ENCODE measurements around the gene SMARCC1. TPM values are rescaled to one million over a fixed set of nuclear protein-coding genes. Genes with fewer than 3 reads are reported as not detected.

Gene SMARCC1
- total and polyA plus RNA-seq, 8 donors = 9.0 to 58.7 (median 44.2) TPM

DNA sequence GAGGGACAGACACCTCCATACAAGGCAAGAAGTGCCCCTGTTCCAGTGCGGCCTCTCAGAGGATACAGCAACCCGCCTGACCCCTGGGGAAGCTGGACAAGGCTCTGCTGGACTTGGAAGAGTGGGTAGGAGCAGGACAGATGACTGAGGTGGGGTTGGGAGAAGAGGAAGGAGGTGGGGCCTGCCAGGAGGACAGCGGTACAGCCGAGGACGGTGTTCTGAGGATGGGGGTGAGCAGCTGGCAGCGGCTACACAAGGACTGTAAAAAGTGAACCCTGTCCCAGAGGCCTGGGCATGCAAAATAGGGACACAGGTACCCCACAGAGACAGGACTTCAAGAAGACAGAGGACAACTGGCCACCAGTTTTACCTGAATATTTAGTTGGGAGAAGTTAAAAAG is 244.7 kb downstream of the SMARCC1 start:
- no peaks in the 10 kb centered on the region for H3K27me3 ChIP-seq
- DNase-seq (no peak), ATAC-seq (no peak), FAIRE-seq (no peak)
- intact Hi-C loops (cut with DNase I) = no loop called here
- no peaks in the 10 kb centered on the region for H3K4me1 ChIP-seq
- H3K36me3 ChIP-seq = no peaks in the 10 kb centered on the region
- no peak overlapping the region for H3K4me3 ChIP-seq
- 86 to 90% methylated on average over 6 of the region's 6 CpGs for WGBS, 2 donors
- TF ChIP-seq, protein P1, sequence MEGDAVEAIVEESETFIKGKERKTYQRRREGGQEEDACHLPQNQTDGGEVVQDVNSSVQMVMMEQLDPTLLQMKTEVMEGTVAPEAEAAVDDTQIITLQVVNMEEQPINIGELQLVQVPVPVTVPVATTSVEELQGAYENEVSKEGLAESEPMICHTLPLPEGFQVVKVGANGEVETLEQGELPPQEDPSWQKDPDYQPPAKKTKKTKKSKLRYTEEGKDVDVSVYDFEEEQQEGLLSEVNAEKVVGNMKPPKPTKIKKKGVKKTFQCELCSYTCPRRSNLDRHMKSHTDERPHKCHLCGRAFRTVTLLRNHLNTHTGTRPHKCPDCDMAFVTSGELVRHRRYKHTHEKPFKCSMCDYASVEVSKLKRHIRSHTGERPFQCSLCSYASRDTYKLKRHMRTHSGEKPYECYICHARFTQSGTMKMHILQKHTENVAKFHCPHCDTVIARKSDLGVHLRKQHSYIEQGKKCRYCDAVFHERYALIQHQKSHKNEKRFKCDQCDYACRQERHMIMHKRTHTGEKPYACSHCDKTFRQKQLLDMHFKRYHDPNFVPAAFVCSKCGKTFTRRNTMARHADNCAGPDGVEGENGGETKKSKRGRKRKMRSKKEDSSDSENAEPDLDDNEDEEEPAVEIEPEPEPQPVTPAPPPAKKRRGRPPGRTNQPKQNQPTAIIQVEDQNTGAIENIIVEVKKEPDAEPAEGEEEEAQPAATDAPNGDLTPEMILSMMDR (IDR thresholded peaks at IDR 0.05) = no peak
- no peak overlapping the region for H3K27ac ChIP-seq
- no peaks in the 10 kb centered on the region for H3K9me3 ChIP-seq

DNA sequence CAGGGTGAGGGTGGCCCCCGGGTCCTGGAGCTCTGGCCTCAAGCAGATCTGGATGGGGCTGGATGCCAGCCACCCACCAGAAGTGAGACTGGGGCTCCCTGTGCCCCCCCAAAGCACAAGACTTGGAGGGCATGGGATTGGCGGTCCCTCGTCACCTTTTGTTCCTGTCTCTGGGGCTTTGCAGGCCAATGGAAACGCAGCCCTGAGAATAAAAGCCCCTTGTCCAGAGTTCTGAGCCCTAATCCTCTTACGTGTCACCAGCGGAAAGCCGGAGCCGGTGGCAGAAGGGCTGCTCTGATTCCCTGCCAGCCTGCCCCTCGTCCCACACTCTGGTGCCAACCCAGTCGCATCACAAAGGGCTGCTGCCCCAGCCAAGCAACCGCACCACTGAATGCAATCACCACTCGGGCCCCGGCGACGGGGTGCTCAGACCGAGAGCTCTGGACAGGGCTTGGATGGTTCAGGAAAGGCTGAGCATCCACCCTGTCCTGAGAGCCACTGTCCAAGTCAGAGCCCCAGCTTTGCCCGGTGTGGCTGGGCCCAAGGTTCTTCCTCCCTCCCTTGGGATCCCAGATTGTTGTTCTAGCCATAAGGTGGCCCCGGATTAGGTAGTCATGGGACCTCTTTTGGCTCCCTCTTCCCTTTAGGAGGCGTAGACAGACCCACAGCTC is 245.3 kb downstream of the SMARCC1 start:
- H3K27me3 ChIP-seq = no peaks in the 10 kb centered on the region
- no peak overlapping the region for H3K27ac ChIP-seq
- ATAC-seq (no peak), DNase-seq (no peak), FAIRE-seq (no peak)
- no peaks in the 10 kb centered on the region for H3K36me3 ChIP-seq
- no peaks in the 10 kb centered on the region for H3K9me3 ChIP-seq
- H3K4me1 ChIP-seq = no peaks in the 10 kb centered on the region
- 88% methylated on average over 19 of the region's 19 CpGs for WGBS, 2 donors
- intact Hi-C loops (cut with DNase I) = no loop called here
- TF ChIP-seq, protein P1 (IDR thresholded peaks at IDR 0.05) = no peak
- no peak overlapping the region for H3K4me3 ChIP-seq

Other genes starting within 250 kb of the SMARCC1 start
- under 1 TPM; 0.08 to 0.28 (median 0.17) TPM for gene CSPG5, start 203.0 kb downstream of the SMARCC1 start, total RNA-seq
- gene CSPG5, start 203.0 kb downstream of the SMARCC1 start, polyA plus RNA-seq = under 1 TPM; 0.15 to 0.40 TPM
- 10 to 100 TPM; 19.7 to 33.0 (median 23.1) TPM for gene DHX30, start 21.2 kb upstream of the SMARCC1 start, total RNA-seq
- 10 to 100 TPM; 39.6 to 53.8 TPM for gene DHX30, start 21.2 kb upstream of the SMARCC1 start, polyA plus RNA-seq
- gene MAP4, start 234.5 kb upstream of the SMARCC1 start, total RNA-seq = 100 to 1,000 TPM in 1 of 6 donors, 10 to 100 TPM in 5; 59.2 to 127 (median 79.3) TPM
- 10 to 100 TPM; 34.5 to 49.5 TPM for gene MAP4, start 234.5 kb upstream of the SMARCC1 start, polyA plus RNA-seq